ENCODE measurements around the gene DRICH1. TPM values are rescaled to one million over a fixed set of nuclear protein-coding genes. Genes with fewer than 3 reads are reported as not detected.
"Not testable (repeated sequence)": the region's sequence is repeated elsewhere in the genome, so short reads cannot be mapped to it uniquely, and the experiment has no call there.

The DRICH1 gene
- total RNA-seq, 2 donors from 2014 or later, result not detected

GRCh38 chr22:23606204-23607131 is 25.7 kb downstream of the DRICH1 start:
- DNase-seq, result no peak
- intact Hi-C loops (cut with DNase I), result no loop called here
- ATAC-seq, result no peak

DNA sequence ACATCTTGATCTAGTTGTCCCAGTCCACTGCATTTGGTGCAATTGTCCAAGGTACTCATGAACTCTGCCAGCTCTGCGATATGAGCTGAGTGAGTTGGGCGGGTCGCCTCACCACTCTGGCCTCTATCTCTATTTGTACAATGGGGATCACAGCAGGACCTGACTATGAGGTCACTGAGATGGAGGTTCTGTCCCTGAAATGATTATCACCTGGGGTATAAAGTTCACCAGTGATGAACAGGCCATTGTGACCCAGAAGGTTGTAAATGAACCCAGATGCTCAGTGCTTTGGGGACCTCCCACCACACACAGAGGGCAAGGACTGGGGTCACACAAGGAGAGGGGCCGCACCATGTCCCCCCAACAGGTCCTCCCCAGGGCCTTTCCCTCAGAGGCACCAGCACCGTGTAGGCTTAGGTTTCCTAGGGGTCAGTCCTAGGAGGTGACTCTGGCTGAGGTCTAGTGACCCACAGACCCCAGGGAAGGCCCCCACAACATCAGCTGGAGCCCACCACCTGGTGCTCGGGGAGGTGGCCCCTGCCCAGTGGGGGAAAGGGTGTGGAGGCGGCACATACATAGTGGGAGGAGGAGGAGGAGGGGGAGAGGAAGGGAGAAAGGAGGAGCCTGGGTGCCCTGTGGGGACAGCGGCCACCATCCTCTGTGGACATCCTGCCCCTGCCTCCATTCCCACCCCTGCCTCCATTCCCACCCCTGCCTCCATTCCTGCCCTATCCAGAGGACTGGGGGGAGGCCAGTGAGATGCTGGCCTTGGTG is 27.0 kb downstream of the DRICH1 start:
- no peak for ATAC-seq
- DNase-seq, result no peak
- intact Hi-C loops (cut with DNase I), result no loop called here

- ATAC-seq (no peak), DNase-seq (no peak)
- intact Hi-C loops (cut with DNase I), result no loop called here
Measured at GRCh38 chr22:23603266-23603665, 28.9 kb downstream of the DRICH1 start.

DNA sequence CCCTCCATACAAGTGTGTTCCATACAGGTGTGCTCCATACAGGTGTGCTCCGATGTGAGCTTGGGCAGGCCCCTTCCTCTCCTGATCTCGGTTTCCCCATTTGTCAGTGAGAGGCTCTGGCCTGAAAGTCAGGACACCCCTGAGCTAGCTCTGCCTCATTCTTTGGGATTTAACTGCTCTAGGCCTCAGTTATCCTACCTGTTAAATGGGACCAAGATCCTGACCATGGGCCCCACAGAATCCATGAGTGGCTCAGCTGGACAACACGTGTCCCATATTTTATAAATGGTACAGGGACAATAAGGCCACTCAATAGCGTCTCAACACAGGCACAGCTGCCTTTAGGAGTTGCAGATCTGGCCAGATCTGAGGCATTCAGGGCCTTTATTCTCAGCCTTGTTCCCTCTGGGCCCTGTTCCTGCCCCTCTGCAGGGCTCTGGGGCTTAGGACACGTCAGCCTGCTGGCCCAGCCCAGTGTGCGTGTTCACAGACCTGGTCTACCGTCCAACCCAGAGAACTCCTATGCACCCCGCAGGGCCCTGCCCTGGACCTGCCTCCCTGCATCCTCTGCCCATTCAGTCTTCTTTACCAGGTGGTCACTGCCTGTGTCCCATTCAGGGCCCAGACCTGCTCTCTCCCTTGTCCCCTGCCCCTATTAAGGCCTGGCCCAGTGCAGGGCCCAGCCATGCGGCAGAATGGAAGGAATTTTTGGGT is 33.2 kb downstream of the DRICH1 start:
- DNase-seq, result no peak
- ATAC-seq, result no peak
- intact Hi-C loops (cut with DNase I), result no loop called here

DNA sequence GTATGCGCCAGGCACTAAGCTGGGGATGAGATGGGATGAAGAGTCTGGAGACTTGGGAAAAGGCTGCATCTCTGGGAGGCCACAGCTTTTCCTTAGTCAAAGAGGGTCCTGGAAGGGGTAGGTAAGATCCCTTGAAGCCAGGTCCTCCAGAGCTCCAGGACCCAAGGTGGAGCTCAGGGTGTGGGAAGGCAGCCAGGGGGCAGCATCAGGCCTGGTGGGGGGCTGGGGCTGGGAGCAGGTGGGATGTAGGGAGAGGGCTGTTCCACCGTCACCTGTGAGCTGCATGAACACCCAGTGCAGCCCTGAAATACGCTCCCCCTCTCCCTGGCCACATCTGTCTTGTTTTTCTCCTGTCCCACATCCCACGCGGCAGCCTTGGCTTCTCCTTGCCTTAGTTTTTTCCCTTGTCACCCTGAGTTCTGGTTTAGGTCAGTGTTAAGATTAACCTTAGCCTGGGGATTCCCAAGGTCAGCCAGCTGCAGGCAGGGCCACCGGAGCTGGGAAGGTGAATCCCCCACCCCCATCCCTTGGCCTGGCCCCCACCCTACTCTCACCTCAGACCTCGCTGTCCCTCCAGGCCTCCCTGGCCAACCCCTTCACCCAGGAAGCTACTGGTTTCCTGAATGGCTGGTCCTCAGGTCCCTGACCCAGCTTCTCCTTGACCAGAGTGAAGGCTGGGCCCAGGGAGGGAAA is 34.4 kb downstream of the DRICH1 start:
- intact Hi-C loops (cut with DNase I); ATAC-seq; DNase-seq: not testable (repeated sequence)

DNA sequence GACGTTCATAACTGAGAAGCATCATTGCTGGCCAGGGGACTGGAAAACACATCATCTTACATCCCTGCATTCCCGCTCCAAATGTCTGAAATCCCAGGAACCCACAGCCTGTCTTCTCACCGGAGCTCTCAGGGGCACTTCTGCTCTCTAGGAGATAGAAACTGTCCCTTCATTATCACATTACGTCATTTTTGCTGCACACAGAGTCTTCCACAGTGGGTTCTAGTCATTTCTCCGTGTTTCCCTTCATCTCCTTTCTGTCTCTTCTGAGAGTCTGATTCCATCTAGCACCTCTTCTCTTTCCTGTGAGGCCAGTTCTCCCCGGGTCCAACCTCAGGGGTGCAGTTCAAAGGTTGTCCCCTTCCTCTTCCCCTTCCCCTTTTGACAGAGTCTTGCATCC is 36.2 kb downstream of the DRICH1 start:
- intact Hi-C loops (cut with DNase I); ATAC-seq; DNase-seq: not testable (repeated sequence)

- ATAC-seq (no peak), DNase-seq (no peak)
Measured at GRCh38 chr22:23591846-23592245, 40.3 kb downstream of the DRICH1 start.

GRCh38 chr22:23591201-23591791 is 40.8 kb downstream of the DRICH1 start:
- DNase-seq, result peak; percentile 65
- intact Hi-C loops (cut with DNase I), result loop anchor here in 1 of 2 donors (5.0 kb wide), 1 partner anchor 49 kb away; no protein-coding TSS in a partner anchor

More at GRCh38 chr22:23591846-23592245, 40.3 kb downstream of the DRICH1 start:
- intact Hi-C loops (cut with DNase I), result loop anchor here in 1 of 2 donors (5.0 kb wide), 1 partner anchor 50 kb away; no protein-coding TSS in a partner anchor

GRCh38 chr22:23583836-23584235 is 48.3 kb downstream of the DRICH1 start:
- ATAC-seq (no peak), DNase-seq (no peak)
- intact Hi-C loops (cut with DNase I), result no loop called here

More at GRCh38 chr22:23591201-23591791, 40.8 kb downstream of the DRICH1 start:
- peak; percentile 41 to 74 for ATAC-seq

- intact Hi-C loops (cut with DNase I), result no loop called here
- ATAC-seq (no peak), DNase-seq (no peak)
Measured at GRCh38 chr22:23583153-23583552, 49.0 kb downstream of the DRICH1 start.

DNA sequence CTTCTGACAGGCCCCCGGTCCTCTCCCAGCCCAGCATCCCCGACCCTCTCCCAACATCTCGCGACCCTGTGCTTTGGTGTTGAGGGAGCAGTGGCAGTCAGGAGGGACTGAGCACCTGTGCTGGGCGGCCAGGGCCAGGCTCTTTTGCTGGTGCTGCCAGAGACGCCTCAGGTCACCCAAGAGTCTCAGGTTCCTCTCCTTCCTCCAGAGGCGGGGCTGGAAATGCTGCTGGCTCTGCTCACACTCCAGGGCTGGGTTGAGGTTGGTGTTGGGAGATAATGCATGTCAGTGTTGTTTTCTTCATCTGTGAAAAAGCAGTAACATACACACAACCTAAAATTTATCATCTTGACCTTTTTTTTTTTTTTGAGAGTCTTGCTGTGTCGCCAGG is 50.9 kb downstream of the DRICH1 start:
- ATAC-seq (no peak), DNase-seq (no peak)
- intact Hi-C loops (cut with DNase I), result no loop called here

- ATAC-seq (no peak), DNase-seq (no peak)
- intact Hi-C loops (cut with DNase I), result no loop called here
Measured at GRCh38 chr22:23580576-23581259, 51.4 kb downstream of the DRICH1 start.

- intact Hi-C loops (cut with DNase I), result no loop called here
- DNase-seq, result no peak
- no peak for ATAC-seq
Measured at GRCh38 chr22:23579870-23580575, 52.1 kb downstream of the DRICH1 start, which contains the start of gene IGLL1. IGLL1 (minus strand) TSS chr22:23580290; CDS start chr22:23580190, 100 bp downstream.

GRCh38 chr22:23579280-23579679 is 52.8 kb downstream of the DRICH1 start:
- DNase-seq (no peak), ATAC-seq (no peak)
- intact Hi-C loops (cut with DNase I), result no loop called here

GRCh38 chr22:23578306-23578705 is 53.8 kb downstream of the DRICH1 start:
- intact Hi-C loops (cut with DNase I), result no loop called here
- no peak for ATAC-seq
- DNase-seq, result no peak

- ATAC-seq (no peak), DNase-seq (no peak)
- intact Hi-C loops (cut with DNase I), result no loop called here
Measured at GRCh38 chr22:23576681-23577080, 55.4 kb downstream of the DRICH1 start.

- ATAC-seq (no peak), DNase-seq (peak; percentile 2)
- intact Hi-C loops (cut with DNase I), result no loop called here
Measured at GRCh38 chr22:23575601-23576000, 56.5 kb downstream of the DRICH1 start.

Data from left cardiac atrium (tissue), 4 donors.